Erythroblast (primary cell): Measurements from ENCODE around the gene DAAM1.

Experiments
- DNase-seq, 2 experiments: peaks; one replicate each; lab custom pipeline; 2025; lab: John Stamatoyannopoulos, UW
- GATA1 ChIP-seq: IDR thresholded peaks from 2 replicates; pipeline ENCODE4 v1.6.1; 2011; ENCODE audit warnings: low read depth, mild to moderate bottlenecking, control low read depth, low read length, moderate library complexity
- POLR2A ChIP-seq: IDR thresholded peaks from 2 replicates; pipeline ENCODE4 v1.6.1; 2011; ENCODE audit warnings: mild to moderate bottlenecking, low read length

DAAM1 gene

GRCh38 chr14:59376686-59377085, 188.2 kb downstream of the DAAM1 start:
- no peak for DNase-seq
- no peak for TF ChIP-seq GATA1
- TF ChIP-seq POLR2A, result no peak

DNA sequence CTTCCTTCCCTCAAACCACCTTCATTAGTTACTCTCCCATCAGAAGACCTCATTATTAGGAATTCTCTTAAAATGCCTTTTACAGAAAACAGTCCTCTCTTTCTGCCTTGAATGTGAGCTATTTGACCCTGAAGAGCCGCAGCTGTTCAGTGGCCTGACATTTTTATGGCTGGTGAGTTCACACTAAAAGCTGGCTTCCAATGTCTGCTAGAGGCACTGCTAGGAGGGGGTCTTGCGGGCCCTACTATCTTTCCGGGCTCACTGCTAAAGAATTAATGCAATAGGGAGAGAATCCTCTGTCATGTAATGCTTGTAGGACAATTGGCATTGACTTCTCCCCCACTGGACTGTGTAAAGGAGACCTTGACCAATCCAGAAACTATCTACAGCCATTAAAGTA, 189.0 kb downstream of the DAAM1 start:
- no peak for DNase-seq

DNA sequence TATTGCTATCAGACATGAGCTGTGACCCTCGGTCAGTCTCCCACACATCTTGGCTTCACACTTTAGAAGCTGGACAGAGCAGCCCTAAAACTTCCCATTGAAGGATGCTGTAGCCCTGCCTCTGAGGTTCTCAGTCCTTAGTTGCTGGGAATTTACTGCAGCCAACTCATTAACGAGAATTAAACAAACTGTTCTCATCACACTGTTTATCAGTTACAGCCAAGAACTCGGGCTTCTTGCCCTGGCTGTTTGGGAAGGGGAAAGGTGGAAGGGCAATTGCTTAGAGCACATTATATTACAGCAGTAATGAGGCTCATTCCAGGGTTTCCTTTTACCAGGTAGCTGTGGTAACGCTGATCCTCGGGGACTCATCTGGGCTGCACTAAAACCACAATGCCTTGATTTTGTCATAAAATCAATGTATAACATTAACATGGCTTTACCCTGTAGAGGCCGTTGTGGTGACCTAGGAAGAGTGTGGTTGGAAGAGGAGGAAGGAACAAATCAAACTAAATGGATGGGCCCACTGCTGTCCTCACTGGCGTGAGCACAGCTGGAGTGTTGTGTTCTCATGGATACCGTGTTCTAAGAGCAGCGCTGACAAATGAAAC, 189.6 kb downstream of the DAAM1 start:
- DNase-seq, result no peak
- TF ChIP-seq GATA1, result no peak
- TF ChIP-seq POLR2A, result no peak

More for the DNA sequence above, 189.0 kb downstream of the DAAM1 start:
- TF ChIP-seq GATA1 (no peak), POLR2A (no peak)

DNA sequence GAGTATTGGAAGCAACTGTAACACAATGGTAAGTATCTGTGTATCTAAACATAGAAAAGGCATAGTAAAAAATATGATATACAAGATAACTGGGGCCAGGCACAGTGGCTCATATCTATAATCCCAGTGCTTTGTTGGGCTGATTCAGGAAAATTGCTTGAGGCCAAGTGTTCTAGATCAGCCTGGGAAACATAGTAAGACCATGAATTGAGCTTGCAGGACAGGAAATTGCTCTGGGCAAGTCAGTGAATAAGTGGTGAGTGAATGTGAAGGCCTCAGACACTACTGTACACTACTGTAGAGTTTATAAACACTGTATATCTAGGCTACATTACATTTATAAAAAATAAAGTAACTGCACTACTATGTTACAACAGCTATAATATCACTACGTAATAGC, 201.5 kb downstream of the DAAM1 start:
- TF ChIP-seq POLR2A, result no peak
- no peak for TF ChIP-seq GATA1
- DNase-seq, result no peak

DNA sequence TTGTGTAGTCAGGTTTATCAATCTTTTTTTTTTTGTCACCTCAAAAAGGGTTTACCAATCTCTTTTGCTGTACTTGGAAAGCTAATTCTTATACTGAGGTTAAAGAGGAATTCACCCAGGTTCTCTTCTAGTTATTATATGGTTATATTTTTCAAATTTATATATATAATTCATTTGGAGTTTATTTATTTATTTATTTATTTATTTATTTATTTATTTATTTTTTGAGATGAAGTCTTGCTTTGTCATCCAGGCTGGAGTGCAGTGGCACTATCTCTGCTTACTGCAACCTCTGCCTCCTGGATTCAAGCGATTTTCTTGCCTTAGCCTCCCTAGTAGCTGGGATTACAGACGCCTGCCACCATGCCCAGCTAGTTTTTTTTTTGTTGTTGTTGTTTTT, 202.9 kb downstream of the DAAM1 start:
- DNase-seq, result no peak
- TF ChIP-seq POLR2A (no peak), GATA1 (no peak)

DNA sequence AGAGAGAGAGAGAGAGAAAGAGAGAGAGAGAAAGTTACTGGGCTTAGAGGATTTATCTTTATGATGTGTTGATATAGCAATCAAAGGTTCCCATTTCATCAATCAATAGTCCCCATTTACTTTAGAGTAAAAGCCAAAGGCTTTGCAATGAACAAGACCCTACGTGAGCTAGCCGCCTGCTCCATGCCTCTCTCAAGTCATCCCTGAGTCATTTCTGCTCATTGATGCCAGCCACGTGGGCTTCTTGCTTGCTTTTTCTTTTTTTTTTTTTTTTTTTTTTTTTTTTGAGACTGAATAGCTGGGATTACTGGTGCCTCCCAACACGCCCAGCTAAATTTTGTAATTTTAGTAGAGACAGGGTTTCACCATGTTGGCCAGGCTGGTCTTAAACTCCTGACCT, 205.8 kb downstream of the DAAM1 start:
- no peak for TF ChIP-seq POLR2A
- TF ChIP-seq GATA1, result no peak
- DNase-seq, result no peak

- no peak for TF ChIP-seq POLR2A
- no peak for TF ChIP-seq GATA1
- DNase-seq, result no peak
These were observed 207.2 kb downstream of the DAAM1 start for GRCh38 chr14:59395672-59396071.

- no peak for TF ChIP-seq GATA1
- TF ChIP-seq POLR2A, result no peak
- DNase-seq, result no peak
These were observed 210.4 kb downstream of the DAAM1 start for GRCh38 chr14:59398841-59399240.

DNA sequence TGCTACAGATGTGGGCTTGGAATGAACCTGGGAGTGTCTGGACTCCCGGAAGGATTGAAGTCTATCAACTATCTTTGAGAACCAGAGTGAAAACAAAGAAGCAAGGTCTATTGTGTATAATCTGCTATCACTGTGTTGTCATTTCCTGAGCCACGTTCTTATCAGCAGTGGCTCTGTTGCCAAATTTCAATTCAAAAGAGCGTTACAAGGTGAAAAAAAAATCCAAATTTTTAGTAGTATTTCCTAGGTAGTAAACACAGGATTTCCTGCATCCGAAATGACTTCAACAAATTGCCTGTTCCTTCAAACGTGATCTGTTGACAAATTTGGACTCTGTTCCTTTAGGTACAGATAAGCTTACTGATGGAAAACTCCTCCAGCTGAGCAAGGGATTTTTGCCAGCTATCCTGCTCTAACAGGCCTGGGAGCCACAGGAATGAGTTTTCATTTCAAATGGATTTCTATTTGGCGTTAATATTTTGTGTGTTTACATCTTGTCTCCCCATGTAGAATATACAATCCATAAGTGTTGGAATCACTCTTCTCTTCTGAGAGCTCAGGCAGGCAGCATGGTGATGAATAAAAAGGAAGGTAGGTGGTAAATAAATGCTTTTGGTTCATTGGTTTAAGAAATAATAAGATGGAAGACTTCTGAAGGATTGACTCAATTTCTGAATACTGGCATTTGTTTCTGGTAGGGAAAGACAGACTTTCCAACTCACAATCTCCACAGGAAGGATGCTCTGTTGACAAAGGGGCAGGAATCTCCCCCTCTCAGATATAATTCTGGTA, 218.2 kb downstream of the DAAM1 start:
- TF ChIP-seq GATA1 (no peak), POLR2A (no peak)
- no peak for DNase-seq

- no peak for DNase-seq
- no peak for TF ChIP-seq GATA1
- TF ChIP-seq POLR2A, result no peak
These were observed 219.0 kb downstream of the DAAM1 start for GRCh38 chr14:59407246-59408010.

DNA sequence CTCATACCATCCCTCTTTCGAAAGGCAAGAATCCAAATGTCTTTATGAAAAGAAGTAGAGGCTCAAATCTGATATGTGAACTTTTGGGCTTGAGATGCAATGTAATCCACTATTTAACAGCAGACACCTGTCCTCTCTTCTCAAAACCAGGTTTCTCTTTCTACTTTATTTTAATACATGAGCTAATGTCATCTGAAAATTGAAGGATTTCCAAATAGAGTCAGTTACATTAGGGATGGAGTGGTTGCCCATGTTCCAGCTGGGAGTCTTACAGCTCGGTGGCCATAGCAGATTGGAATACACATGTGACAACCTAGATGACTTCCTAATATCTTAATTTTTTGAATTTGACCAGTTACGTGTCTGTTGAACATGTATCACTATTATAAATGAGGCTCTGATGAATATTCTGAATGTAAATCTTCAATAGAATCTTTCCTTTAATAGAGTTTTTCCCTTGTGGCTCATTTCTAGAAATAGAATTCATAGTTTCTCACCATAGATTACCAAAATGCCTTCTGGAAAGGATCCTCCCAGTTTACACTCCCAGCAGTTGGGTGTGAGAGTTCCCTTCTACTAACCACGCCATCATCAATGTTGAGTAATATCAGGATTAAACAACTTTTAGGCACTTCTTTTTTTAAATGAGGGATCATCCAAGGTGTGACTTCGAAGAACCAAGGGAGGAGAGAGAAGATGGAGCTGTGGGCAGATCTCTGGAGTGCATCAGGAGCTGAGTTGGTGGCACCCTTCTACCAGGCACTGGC, 227.6 kb downstream of the DAAM1 start:
- no peak for DNase-seq
- TF ChIP-seq GATA1 (no peak), POLR2A (no peak)

GRCh38 chr14:59417311-59417710, 228.8 kb downstream of the DAAM1 start:
- TF ChIP-seq GATA1 (no peak), POLR2A (no peak)
- no peak for DNase-seq

DNA sequence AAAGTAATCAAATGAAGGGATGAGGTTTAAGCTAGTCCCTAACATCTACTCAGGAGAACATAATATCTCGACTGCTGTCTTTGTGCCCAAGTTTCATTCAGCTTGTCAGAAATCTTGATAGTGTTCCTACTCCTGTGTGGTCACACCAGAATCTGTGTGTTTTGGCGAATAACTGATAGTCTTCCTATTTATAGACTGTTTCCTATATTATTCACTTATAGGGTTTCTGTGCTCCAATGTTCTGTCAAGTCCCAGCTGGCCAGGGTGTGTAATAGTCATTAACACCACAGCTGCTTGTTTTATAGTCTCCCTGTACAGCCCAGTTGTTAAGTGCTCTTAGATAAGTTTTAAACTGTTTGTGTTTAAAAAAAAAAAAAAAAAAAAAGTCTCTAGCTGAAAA, 230.8 kb downstream of the DAAM1 start:
- no peak for TF ChIP-seq POLR2A
- TF ChIP-seq GATA1, result no peak
- DNase-seq, result no peak
